ENCODE results near the gene NRBP1. TPM values are rescaled to one million over a fixed set of nuclear protein-coding genes. Genes with fewer than 3 reads are reported as not detected.

NRBP1 gene
- total RNA-seq, 3 donors from 2014 or later (not counting 1 experiment from before 2014, with no cell fraction given): 240 to 278 (median 262) TPM

DNA sequence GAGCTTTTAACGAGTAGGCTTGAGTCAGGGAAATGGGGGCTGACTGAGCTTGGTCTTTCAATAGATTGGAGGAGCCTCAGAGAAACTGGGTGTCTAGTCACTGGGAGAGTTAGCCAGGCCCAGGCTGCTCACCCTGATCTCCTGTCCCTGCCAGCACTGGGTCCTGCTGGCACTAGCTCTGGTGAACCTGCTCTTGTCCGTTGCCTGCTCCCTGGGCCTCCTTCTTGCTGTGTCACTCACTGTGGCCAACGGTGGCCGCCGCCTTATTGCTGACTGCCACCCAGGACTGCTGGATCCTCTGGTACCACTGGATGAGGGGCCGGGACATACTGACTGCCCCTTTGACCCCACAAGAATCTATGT is 14.5 kb downstream of the NRBP1 start:
- Histone ChIP-seq H3K4me1 (ENCODE audit: control insufficient read depth, insufficient read depth, low read length) (no peaks in the 10 kb centered on the region), H3K36me3 (ENCODE audit: control insufficient read depth, insufficient read depth, low read length) (peaks cover 40% of the 10 kb centered on the region), H3K9me3 (ENCODE audit: control insufficient read depth, insufficient read depth, low read length) (no peaks in the 10 kb centered on the region), H3K27ac (ENCODE audit: low read length) (no peak overlapping the region), H3K4me3 (ENCODE audit: low read length) (no peak overlapping the region), H3K27me3 (ENCODE audit: control insufficient read depth, insufficient read depth, low read length) (no peaks in the 10 kb centered on the region)
- H3K9me3 Mint-ChIP-seq: no peaks in the 10 kb centered on the region
- TF ChIP-seq, protein P1, sequence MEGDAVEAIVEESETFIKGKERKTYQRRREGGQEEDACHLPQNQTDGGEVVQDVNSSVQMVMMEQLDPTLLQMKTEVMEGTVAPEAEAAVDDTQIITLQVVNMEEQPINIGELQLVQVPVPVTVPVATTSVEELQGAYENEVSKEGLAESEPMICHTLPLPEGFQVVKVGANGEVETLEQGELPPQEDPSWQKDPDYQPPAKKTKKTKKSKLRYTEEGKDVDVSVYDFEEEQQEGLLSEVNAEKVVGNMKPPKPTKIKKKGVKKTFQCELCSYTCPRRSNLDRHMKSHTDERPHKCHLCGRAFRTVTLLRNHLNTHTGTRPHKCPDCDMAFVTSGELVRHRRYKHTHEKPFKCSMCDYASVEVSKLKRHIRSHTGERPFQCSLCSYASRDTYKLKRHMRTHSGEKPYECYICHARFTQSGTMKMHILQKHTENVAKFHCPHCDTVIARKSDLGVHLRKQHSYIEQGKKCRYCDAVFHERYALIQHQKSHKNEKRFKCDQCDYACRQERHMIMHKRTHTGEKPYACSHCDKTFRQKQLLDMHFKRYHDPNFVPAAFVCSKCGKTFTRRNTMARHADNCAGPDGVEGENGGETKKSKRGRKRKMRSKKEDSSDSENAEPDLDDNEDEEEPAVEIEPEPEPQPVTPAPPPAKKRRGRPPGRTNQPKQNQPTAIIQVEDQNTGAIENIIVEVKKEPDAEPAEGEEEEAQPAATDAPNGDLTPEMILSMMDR (IDR thresholded peaks at IDR 0.05): no peak
- peak in 1 of 3 donors; percentile 9 for ATAC-seq
- no peaks in the 10 kb centered on the region for H3K27me3 Mint-ChIP-seq (ENCODE audit: low read depth in 2 of 2)
- H3K4me3 Mint-ChIP-seq: no peak overlapping the region
- DNase-seq: no peak
- H3K27ac Mint-ChIP-seq: peak overlapping the region in 1 of 2 donors; percentile 62
- H3K4me1 Mint-ChIP-seq: peaks cover 0 to 6% of the 10 kb centered on the region in 2 donors
- WGBS (ENCODE audit: insufficient coverage): 92% methylated on average over 6 of the region's 6 CpGs
- intact Hi-C loops (cut with micrococcal nuclease): no loop called here
- peaks cover 10% of the 10 kb centered on the region for H3K36me3 Mint-ChIP-seq

DNA sequence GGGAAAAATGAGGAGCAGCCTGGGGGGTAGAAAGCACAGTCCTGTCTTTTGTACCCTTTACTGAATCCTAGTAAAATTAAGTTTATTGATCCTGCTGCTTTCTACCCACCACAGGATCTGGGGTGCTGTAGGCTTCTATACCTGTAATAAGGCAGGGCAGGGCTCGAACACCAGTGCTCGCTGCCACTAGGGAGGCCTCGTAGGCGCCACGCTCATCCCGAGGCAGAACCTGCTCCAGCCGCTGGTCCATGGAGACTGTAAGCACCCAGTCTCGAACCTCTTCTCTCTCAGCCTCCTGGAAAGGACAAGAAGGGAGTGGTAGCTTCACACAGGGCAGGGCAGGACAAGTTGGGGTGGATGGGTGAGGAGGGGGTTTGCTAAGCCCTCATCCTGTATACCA is 16.7 kb downstream of the NRBP1 start:
- peaks cover 7% of the 10 kb centered on the region for H3K36me3 Mint-ChIP-seq
- ATAC-seq (no peak), DNase-seq (no peak)
- H3K4me3 Mint-ChIP-seq: no peak overlapping the region
- intact Hi-C loops (cut with micrococcal nuclease): no loop called here
- H3K9me3 Mint-ChIP-seq: no peaks in the 10 kb centered on the region
- no peak overlapping the region for H3K27ac ChIP-seq (ENCODE audit: low read length)
- H3K4me1 ChIP-seq (ENCODE audit: control insufficient read depth, insufficient read depth, low read length): no peaks in the 10 kb centered on the region
- peaks cover 37% of the 10 kb centered on the region for H3K36me3 ChIP-seq (ENCODE audit: control insufficient read depth, insufficient read depth, low read length)
- H3K27ac Mint-ChIP-seq: no peak overlapping the region
- peaks cover 0 to 6% of the 10 kb centered on the region in 2 donors for H3K4me1 Mint-ChIP-seq
- 97% methylated on average over 8 of the region's 8 CpGs for WGBS (ENCODE audit: insufficient coverage)
- TF ChIP-seq, protein P1 (IDR thresholded peaks at IDR 0.05): no peak
- no peaks in the 10 kb centered on the region for H3K9me3 ChIP-seq (ENCODE audit: control insufficient read depth, insufficient read depth, low read length)
- no peaks in the 10 kb centered on the region for H3K27me3 ChIP-seq (ENCODE audit: control insufficient read depth, insufficient read depth, low read length)
- H3K27me3 Mint-ChIP-seq (ENCODE audit: low read depth in 2 of 2): no peaks in the 10 kb centered on the region
- no peak overlapping the region for H3K4me3 ChIP-seq (ENCODE audit: low read length)

DNA sequence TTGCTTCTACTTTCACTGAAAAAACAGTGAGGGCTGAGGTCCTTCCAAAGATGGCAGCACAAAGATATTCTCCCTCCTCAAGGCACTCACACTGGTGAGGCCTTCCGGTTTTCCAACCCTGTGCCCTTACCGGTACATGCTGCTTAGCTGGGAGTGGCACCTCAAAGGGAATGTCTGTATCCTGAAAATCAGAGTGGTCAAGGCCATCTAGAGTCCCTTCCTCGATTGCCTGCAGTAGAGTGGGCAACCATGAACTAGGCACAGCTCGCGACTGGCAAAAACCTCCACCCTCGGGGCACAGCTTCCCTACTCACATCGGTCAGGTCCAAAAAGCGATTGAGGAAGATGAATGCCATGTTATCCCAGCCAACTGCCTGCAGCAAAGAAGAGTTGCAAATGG is 17.2 kb downstream of the NRBP1 start:
- TF ChIP-seq, protein P1 (IDR thresholded peaks at IDR 0.05): no peak
- H3K36me3 ChIP-seq (ENCODE audit: control insufficient read depth, insufficient read depth, low read length): peaks cover 32% of the 10 kb centered on the region

DNA sequence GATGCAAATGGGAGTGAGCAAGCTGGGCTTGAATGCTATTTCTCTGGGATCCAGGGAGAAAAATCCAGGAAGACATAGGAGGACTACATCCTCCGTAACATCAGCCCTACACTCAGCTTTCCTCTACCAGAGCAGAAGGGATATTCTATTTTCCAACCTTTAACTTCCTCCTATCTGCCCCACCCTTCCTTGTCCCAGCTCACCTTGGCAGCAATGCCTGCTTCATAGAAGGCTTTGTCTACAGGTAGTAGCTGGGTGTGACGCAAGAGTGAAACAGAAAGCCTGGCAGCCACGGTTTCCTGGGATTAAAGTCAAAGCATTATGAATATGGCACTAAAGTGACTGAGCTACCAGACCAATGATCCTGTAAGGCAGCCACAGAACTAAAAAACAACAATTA is 17.6 kb downstream of the NRBP1 start:
- Histone ChIP-seq H3K4me3 (ENCODE audit: low read length) (no peak overlapping the region), H3K27me3 (ENCODE audit: control insufficient read depth, insufficient read depth, low read length) (no peaks in the 10 kb centered on the region), H3K27ac (ENCODE audit: low read length) (no peak overlapping the region), H3K9me3 (ENCODE audit: control insufficient read depth, insufficient read depth, low read length) (no peaks in the 10 kb centered on the region), H3K36me3 (ENCODE audit: control insufficient read depth, insufficient read depth, low read length) (peaks cover 28% of the 10 kb centered on the region), H3K4me1 (ENCODE audit: control insufficient read depth, insufficient read depth, low read length) (no peaks in the 10 kb centered on the region)
- ATAC-seq: no peak
- TF ChIP-seq, protein P1 (IDR thresholded peaks at IDR 0.05): no peak
- Mint-ChIP-seq H3K4me3 (no peak overlapping the region), H3K36me3 (no peaks in the 10 kb centered on the region), H3K9me3 (no peaks in the 10 kb centered on the region), H3K27ac (no peak overlapping the region), H3K4me1 (peaks cover 0 to 6% of the 10 kb centered on the region in 2 donors), H3K27me3 (ENCODE audit: low read depth in 2 of 2) (no peaks in the 10 kb centered on the region)
- 94% methylated on average over 3 of the region's 3 CpGs for WGBS (ENCODE audit: insufficient coverage)
- intact Hi-C loops (cut with micrococcal nuclease): no loop called here
- no peak for DNase-seq

More for the DNA sequence above, 17.2 kb downstream of the NRBP1 start:
- intact Hi-C loops (cut with micrococcal nuclease): no loop called here
- no peak overlapping the region for H3K4me3 ChIP-seq (ENCODE audit: low read length)
- no peak overlapping the region for H3K4me3 Mint-ChIP-seq
- no peak overlapping the region for H3K27ac Mint-ChIP-seq
- H3K27me3 ChIP-seq (ENCODE audit: control insufficient read depth, insufficient read depth, low read length): no peaks in the 10 kb centered on the region
- peaks cover 0 to 6% of the 10 kb centered on the region in 2 donors for H3K4me1 Mint-ChIP-seq
- H3K9me3 Mint-ChIP-seq: no peaks in the 10 kb centered on the region
- 99% methylated on average over 8 of the region's 8 CpGs for WGBS (ENCODE audit: insufficient coverage)
- DNase-seq: no peak
- H3K27me3 Mint-ChIP-seq (ENCODE audit: low read depth in 2 of 2): no peaks in the 10 kb centered on the region
- no peak for ATAC-seq
- no peaks in the 10 kb centered on the region for H3K4me1 ChIP-seq (ENCODE audit: control insufficient read depth, insufficient read depth, low read length)
- peaks cover 3% of the 10 kb centered on the region for H3K36me3 Mint-ChIP-seq
- no peak overlapping the region for H3K27ac ChIP-seq (ENCODE audit: low read length)
- no peaks in the 10 kb centered on the region for H3K9me3 ChIP-seq (ENCODE audit: control insufficient read depth, insufficient read depth, low read length)
